HL-60 (cell line): Measurements from ENCODE around the gene USP13.
"Not testable (repeated sequence)": the region's sequence is repeated elsewhere in the genome, so short reads cannot be mapped to it uniquely, and the experiment has no call there.

ENCODE experiments used
- DNase-seq, 2 experiments: peaks; one replicate each; pipeline ENCODE4 v3.0.0-alpha.2; 2010 to 2020; ENCODE audit warnings: low read depth in 1 of 2, low spot score in 1 of 2
- H3K27ac ChIP-seq: fragments of 250-450 bp; sonication (Bioruptor Pico); replicated peaks from 2 replicates; pipeline ENCODE4 v1.5.1; 2020; ENCODE audit warnings: mild to moderate bottlenecking, moderate library complexity
- H3K27me3 ChIP-seq: fragments of 250-450 bp; sonication (Bioruptor Pico); 2 replicates; pipeline ENCODE4 v1.5.1; 2021; ENCODE audit warnings: mild to moderate bottlenecking, moderate library complexity; ENCODE audit not compliant: insufficient read depth, poor library complexity, severe bottlenecking
- H3K4me3 ChIP-seq: replicated peaks from 2 replicates; pipeline ENCODE4 v1.5.1; 2011; ENCODE audit warnings: mild to moderate bottlenecking, control low read depth, low read length; ENCODE audit not compliant: insufficient read depth
- GABPA ChIP-seq: IDR thresholded peaks from 2 replicates; pipeline ENCODE4 v1.6.1; 2012; ENCODE audit warnings: low read depth
- POLR2AphosphoS5 ChIP-seq: IDR thresholded peaks from 2 replicates; pipeline ENCODE4 v1.6.1; 2012; ENCODE audit warnings: low read depth
- SPI1 ChIP-seq: IDR thresholded peaks from 2 replicates; pipeline ENCODE4 v1.6.1; 2012; ENCODE audit warnings: low read depth, mild to moderate bottlenecking, borderline replicate concordance
- TF ChIP-seq, protein P1 (sequence below): IDR thresholded peaks from 2 replicates; pipeline ENCODE4 v1.6.1; 2012; ENCODE audit warnings: low read depth; ENCODE audit not compliant: insufficient replicate concordance
- TF ChIP-seq, protein P2 (sequence below): IDR thresholded peaks from one replicate; pipeline ENCODE4 v1.5.1; 2011; ENCODE audit warnings: low read length, control low read depth, inconsistent platforms; ENCODE audit not compliant: insufficient read depth

Gene USP13

DNA sequence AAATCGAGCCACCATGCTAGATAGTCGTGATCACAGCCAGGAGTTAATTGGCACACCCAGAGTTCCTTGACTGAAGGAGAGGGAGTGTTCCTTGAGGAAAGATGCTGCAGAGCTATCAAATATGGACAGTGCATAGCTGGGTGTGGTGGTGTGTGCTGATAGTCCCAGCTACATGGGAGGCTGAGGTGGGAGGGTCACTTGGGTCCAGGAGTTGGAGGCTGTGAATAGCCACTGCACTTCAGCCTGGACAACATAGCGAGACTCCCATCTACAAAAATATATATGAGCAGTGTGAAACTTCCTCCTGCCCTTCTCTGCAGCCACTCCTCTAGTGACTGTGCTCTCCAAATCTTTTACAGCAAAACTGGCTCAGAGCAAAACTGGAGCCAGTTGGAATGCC, 10.0 kb upstream of the USP13 start:
- no peak overlapping the region for H3K4me3 ChIP-seq
- H3K27ac ChIP-seq, result no peak overlapping the region
- TF ChIP-seq GABPA, result no peak
- TF ChIP-seq, protein P1, sequence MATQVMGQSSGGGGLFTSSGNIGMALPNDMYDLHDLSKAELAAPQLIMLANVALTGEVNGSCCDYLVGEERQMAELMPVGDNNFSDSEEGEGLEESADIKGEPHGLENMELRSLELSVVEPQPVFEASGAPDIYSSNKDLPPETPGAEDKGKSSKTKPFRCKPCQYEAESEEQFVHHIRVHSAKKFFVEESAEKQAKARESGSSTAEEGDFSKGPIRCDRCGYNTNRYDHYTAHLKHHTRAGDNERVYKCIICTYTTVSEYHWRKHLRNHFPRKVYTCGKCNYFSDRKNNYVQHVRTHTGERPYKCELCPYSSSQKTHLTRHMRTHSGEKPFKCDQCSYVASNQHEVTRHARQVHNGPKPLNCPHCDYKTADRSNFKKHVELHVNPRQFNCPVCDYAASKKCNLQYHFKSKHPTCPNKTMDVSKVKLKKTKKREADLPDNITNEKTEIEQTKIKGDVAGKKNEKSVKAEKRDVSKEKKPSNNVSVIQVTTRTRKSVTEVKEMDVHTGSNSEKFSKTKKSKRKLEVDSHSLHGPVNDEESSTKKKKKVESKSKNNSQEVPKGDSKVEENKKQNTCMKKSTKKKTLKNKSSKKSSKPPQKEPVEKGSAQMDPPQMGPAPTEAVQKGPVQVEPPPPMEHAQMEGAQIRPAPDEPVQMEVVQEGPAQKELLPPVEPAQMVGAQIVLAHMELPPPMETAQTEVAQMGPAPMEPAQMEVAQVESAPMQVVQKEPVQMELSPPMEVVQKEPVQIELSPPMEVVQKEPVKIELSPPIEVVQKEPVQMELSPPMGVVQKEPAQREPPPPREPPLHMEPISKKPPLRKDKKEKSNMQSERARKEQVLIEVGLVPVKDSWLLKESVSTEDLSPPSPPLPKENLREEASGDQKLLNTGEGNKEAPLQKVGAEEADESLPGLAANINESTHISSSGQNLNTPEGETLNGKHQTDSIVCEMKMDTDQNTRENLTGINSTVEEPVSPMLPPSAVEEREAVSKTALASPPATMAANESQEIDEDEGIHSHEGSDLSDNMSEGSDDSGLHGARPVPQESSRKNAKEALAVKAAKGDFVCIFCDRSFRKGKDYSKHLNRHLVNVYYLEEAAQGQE, result no peak
- TF ChIP-seq SPI1, result no peak
- TF ChIP-seq, protein P2, sequence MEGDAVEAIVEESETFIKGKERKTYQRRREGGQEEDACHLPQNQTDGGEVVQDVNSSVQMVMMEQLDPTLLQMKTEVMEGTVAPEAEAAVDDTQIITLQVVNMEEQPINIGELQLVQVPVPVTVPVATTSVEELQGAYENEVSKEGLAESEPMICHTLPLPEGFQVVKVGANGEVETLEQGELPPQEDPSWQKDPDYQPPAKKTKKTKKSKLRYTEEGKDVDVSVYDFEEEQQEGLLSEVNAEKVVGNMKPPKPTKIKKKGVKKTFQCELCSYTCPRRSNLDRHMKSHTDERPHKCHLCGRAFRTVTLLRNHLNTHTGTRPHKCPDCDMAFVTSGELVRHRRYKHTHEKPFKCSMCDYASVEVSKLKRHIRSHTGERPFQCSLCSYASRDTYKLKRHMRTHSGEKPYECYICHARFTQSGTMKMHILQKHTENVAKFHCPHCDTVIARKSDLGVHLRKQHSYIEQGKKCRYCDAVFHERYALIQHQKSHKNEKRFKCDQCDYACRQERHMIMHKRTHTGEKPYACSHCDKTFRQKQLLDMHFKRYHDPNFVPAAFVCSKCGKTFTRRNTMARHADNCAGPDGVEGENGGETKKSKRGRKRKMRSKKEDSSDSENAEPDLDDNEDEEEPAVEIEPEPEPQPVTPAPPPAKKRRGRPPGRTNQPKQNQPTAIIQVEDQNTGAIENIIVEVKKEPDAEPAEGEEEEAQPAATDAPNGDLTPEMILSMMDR, result no peak
- no peak for TF ChIP-seq POLR2AphosphoS5
- no peaks in the 10 kb centered on the region for H3K27me3 ChIP-seq
- no peak for DNase-seq

DNA sequence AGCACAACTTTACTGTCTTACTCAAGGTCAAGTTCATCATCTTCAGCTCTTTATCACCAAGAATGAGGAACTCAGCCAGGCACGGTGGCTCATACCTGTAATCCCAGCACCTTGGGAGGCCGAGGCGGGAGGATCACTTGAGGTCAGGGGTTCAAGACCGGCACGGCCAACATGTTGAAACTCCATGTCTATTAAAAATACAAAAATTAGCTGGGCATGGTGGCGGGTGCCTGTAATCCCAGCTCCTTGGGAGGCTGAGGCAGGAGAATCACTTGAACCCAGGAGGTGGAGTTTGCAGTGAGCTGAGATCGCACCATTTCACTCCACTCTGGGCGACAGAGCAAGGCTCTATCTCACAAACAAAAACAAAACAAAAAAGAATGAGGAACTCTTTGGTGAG, 9.0 kb upstream of the USP13 start:
- not testable (repeated sequence) for H3K4me3 ChIP-seq, DNase-seq, H3K27ac ChIP-seq, H3K27me3 ChIP-seq

DNA sequence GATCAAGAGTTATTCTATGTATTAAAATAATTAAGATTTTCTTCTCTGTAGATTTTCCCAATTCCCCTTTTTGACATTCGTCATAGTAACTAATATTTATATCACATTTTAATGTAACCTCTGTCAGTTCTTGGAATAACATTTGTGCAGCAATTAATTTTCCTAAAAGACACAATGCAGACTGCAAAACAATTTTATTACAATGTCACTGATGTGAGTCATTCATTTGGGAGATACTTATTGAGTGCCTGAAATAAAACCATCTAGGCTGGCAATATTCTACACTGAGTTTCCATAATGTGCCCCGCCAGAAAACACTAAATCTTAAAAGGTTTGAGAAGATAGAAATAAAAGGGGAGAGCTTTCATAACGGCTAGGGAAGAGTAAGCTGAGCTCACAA, 6.7 kb upstream of the USP13 start:
- no peak for DNase-seq
- H3K27me3 ChIP-seq, result no peaks in the 10 kb centered on the region
- no peak for TF ChIP-seq GABPA
- TF ChIP-seq, protein P2, result no peak
- no peak for TF ChIP-seq POLR2AphosphoS5
- TF ChIP-seq SPI1, result no peak
- TF ChIP-seq, protein P1, result no peak
- H3K4me3 ChIP-seq, result no peak overlapping the region
- H3K27ac ChIP-seq, result no peak overlapping the region

DNA sequence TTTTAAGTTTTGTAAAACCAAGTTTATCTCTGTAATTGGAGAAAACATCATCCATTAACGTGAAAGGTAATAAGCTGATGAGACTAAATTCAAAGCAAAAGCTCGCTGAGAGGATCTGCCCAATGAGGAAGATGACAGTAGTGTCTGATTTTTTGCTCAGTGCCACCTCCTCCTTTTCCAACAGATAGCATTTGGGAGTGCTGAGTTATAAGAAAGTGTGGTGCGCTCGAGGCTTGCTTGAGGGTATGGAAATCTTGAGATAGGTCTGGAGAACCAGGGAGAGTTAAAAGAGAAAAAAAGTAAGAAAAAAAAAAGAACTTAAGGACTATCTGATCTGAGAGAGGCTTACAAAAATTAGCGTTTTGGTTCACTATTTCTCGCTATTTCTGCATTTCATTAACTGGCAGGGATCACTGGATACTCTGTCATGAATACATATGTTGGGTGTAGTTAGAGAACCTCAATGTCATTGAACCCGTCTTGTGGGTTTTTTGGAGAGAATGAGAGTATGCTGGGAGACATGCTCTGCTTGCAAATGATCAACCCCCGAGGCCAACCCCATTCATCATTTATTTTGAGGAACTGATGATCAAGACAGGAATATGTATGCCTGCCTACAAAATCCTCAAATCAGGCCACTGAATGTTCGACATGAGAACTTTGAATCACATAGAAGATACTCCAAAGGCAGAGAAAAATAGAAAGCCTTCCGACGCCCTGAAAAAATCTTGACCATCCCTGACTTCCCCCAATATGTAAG, 973 bp upstream of the USP13 start:
- TF ChIP-seq SPI1 (no peak), POLR2AphosphoS5 (no peak), GABPA (no peak)
- TF ChIP-seq, protein P2, result no peak
- TF ChIP-seq, protein P1, result no peak
- DNase-seq, result no peak
- no peak overlapping the region for H3K27ac ChIP-seq

More for the DNA sequence above, 973 bp upstream of the USP13 start:
- Histone ChIP-seq H3K4me3 (peak overlapping the region; percentile 80), H3K27me3 (no peaks in the 10 kb centered on the region)
